Left colon (tissue), 2 donors: ENCODE data around the gene SOD3. TPM values are rescaled to one million over a fixed set of nuclear protein-coding genes. Genes with fewer than 3 reads are reported as not detected.

Source experiments
- ATAC-seq: fragments of 200-7000 bp; cut with Tn5 transposase; one replicate; pipeline ENCODE4 v1.9.1; 2020; ENCODE audit warnings: mild to moderate bottlenecking, moderate library complexity
- DNase-seq, 2 donors: peaks; one replicate each; pipeline ENCODE4 v3.0.0-alpha.2; 2020
- intact Hi-C, 2 donors: fragments of 100-400 bp; cut with DNase I in 1 of 2; cut with micrococcal nuclease in 1 of 2; formaldehyde crosslinking; loops; one replicate each; pipeline versions ENCODE4 v1.11.2 to v1.14.0; 2022; cut with DNase I, micrococcal nuclease
- total RNA-seq, 2 donors: library from RNA; stranded (reverse); fragmentation: NEBNext Ultra II Directional; extraction: Animal tissue kit (Norgen Biotek cat#: 25700); gene quantifications; one replicate each; pipeline ENCODE4 v1.2.1, GENCODE V29; 2021
- donor health status: DM: no; HTN: no; CAD: no.
- donor health status: DM: yes; HTN: yes; CAD: no.

Gene SOD3
- total RNA-seq, 2 donors from 2014 or later = 28.2 to 40.9 TPM

DNA sequence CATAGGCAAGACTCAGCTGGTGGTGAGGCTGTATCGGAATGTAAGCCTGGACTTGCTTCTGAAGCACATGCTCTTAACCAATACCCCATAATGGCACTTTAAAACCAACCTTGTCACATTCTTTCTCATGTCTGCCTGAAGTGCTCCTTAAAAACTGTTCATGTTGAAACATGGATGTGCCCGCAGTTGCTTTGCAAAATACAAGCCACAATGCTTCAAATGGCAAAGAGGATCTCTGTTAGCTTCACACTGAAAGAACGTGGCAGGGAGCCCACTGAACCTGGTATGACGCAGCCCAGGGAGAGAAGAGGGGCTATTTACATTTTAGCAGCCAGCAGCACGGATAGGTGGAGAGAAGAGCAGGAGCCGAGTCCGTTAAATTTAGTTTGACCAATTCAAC, 29.3 kb downstream of the SOD3 start:
- intact Hi-C loops = no loop called here
- ATAC-seq (no peak), DNase-seq (no peak)

DNA sequence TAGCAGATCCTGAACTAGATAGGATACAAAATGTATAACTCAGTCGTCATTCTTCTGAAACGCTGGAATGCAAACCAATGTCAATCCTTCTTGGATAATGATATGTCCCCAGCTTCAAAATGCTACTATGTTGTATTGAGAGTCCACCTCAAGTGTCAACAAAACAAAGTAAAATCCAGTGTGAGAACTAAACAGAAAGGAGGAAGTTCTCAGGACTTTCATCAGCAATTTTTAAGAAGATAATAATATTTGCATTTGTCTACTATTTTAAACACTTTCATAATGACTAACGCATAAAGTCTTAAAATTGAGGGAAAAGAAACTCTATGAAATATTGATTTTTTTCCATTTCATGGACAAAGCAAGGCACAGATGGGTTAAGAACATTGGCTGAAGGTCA, 36.3 kb downstream of the SOD3 start:
- intact Hi-C loops = no loop called here
- ATAC-seq = no peak

DNA sequence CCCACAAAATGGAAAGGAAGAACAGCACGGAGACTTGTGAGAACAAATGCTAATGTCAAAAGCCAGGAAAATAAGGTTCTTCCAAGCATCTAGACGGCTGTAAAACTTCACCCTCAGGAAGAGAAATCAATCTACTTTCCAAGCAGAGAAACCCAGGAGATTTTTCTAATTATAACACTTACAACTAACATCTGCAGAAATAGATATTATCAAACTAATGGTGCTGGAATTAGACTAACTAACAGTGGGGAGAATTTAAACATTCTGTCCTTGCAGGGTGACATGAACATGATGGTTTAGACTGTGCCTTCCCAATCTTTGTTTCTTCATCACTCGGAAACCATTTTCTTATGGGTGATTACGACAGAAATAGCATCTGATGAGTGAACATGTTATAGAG, 40.3 kb downstream of the SOD3 start:
- intact Hi-C loops = no loop called here

More for the DNA sequence above, 36.3 kb downstream of the SOD3 start:
- no peak for DNase-seq

DNA sequence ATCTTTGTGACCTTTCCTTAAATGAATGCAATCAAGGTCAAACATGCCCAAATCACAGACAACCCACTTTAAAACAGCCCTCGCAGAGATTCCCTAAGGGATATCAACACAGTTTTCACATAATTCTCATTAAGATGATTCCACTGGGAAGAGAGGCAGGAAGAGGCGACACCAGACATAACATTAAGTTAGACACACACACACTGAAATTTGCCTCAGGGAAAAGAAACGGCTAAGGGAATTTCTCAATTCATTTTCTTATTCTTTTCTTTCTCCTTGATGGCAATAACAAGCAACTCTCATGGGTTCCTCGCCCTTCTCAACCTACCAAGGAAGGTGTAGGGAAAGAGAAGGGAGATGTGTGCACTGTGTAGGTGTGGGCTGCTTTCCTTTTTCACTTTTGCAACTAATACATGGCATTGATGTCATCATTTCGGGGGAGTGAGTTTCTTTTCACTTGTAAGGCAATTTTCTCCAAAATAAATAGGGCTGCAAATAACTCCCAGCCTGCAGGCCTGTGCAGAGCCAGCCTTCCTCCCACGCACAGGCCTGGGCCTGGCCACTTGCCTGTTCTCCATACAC, 41.4 kb downstream of the SOD3 start:
- ATAC-seq (no peak), DNase-seq (no peak)
- intact Hi-C loops = no loop called here

More for the DNA sequence above, 40.3 kb downstream of the SOD3 start:
- no peak for ATAC-seq
- no peak for DNase-seq

DNA sequence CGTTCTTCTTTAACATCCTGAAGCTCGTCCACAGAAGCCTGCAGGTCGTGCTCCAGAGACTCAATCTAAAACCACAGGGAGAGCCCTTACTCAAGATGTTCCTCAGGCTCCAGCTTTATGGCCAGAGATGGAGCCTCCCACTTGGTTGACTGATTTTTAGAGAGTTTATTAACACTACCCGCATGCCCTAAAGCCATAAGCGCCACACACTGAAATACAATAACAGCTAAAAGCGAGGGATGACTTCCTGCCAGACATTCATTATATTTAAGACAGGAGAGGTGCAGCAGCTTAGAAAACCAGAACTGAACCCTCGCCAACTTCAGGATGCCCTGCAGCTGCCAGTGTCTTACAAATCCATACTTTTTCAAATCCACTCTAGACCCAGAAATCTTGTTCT, 42.0 kb downstream of the SOD3 start:
- DNase-seq (no peak), ATAC-seq (no peak)
- intact Hi-C loops = no loop called here

DNA sequence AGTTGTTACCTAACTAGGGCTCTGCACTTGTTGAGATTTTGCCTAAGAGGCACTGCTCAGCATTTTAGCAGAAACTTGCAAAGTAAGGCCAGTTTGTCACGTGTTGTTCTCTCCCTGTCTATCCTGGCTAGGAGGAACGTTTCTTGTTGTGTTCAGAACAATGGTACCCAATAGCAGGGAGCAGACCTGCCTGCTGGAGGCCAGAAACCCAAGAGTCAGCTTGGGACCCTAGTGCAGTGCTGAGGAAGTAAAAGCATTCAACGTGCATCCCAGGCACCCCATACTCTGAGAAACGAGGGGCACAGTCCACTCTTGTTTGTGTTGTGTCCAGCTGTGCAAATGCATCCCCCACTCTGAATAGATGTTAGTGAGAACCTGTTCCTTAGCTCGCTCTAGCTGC, 42.4 kb downstream of the SOD3 start:
- DNase-seq = no peak
- intact Hi-C loops = no loop called here
- no peak for ATAC-seq

DNA sequence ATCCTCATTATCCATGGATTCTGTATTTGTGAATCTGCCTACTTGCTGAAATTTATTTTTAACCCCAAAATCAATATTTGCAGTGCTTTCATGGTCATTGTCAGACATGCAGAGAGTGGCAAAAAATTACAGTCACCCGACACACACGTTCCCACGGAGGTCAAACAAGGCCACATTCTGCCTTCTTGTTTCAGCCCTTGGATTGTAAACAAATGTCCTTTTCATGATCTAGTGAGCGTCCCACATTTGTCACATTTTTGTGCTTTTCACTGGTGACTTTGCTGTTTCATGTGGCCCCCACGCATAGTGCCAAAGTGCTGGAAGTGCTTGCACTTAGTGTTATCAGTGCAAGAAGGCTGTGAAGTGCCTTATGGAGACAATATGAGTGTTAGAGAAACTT, 45.0 kb downstream of the SOD3 start:
- DNase-seq (no peak), ATAC-seq (no peak)
- intact Hi-C loops = no loop called here

DNA sequence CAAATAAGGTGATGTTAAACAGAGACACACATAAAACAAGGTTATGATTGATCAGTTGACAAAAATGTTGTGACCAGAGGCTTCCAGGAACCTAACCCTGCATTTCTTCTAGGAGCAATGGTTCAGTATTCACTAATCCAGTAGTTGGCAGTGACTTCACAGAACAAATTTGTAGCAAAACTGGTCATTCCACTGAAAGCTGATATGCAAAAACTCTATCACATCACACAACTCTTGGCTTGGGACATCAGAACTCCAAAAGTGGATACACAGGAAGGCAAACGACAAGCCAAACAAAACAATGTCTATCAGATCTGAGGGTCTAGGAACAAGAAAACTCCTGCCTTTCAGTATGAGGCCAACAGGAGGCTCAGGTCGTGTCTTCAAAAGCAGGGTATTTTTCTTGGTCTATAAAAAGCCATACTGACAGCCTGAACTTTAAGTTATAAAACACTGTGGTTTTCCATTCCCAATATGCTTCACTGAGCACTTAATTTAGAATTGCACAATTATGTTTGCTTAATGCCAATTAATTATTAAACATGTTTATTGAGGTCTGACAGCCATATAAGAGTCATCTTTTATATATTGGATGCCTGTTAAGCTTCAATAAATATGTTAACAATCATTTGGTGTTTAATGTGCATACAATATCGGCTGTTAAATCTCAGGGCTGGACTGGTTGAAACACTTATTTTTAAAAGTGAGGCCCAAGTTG, 45.6 kb downstream of the SOD3 start:
- DNase-seq (no peak), ATAC-seq (no peak)
- intact Hi-C loops = no loop called here

DNA sequence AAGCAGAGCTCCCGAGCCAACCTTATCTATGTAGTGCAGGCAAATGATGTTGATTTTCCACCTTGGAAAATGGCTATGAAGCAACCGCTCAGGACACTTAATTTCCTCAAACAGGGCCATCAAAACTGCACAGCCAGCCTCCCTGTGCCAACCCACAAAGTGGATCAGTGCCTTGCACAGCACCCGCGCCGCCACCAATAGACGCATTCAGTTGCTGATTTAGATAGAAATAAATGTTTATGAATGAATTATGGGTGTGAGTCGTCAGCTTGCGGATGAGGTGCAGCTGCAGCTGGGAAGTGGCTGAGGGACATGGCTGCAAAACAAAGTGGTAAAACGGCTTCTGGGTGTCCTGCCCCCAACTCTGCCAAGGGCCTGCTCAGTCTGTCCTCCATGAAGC, 47.0 kb downstream of the SOD3 start:
- ATAC-seq (peak; percentile 87), DNase-seq (peak in 1 of 2 donors; percentile 42)
- intact Hi-C loops = no loop called here

DNA sequence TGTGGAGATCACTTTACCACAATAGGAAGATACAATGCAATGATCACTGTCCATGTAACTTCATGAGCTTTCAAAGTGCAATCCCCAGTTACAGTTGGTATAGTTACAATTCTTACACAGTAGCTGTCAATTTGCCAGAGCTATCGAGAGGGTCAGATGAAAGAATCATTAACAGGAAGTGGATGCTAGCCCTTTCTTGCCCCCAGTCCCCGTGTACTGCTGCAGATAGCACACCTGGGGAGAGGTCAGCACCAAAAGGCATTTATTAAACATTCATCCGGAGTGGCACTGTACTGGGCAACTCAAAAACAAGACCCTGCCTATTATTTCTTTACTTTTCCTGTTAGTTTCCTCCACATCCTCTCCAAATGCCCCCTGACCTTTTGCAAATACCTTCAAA, 47.7 kb downstream of the SOD3 start:
- DNase-seq (no peak), ATAC-seq (no peak)
- intact Hi-C loops = no loop called here

DNA sequence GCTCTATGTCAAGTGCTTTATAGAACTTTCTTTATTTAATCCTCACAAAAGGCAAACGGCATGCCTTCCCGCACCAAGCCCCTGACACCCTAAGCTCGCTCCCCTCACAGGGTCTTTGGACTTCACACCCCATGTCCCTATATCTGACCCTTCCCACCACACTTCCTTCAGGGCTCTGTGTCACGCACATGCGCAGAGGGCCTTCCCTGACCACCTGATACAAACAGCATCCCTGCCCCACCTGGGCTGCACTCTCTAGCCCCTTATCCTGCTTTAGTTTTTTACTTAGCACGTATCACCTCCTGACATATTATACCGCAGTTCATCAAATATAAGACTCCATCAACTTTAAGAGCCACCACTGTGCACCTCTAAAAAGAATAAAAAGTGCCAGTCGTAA, 49.8 kb downstream of the SOD3 start:
- no peak for ATAC-seq
- intact Hi-C loops = no loop called here
- no peak for DNase-seq

DNA sequence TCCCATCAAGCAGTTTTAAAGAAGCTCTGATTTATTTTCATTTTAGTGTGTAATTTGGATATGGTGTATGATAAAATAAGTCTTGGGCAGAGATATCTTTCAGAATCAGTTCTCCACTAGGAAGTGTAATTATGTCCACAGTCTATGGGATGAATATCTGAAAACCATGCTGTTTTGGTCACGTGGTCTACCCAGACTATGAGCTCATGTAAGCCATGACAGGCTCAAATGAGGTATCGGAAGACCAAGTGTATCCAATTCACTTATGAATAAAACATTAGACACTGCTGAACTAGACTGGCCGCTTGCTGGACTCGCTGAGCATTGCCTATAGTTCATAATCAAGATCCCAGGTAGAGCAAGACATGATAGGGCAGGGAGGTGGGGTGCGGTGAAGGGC, 50.5 kb downstream of the SOD3 start:
- DNase-seq = no peak
- ATAC-seq = no peak
- intact Hi-C loops = no loop called here

DNA sequence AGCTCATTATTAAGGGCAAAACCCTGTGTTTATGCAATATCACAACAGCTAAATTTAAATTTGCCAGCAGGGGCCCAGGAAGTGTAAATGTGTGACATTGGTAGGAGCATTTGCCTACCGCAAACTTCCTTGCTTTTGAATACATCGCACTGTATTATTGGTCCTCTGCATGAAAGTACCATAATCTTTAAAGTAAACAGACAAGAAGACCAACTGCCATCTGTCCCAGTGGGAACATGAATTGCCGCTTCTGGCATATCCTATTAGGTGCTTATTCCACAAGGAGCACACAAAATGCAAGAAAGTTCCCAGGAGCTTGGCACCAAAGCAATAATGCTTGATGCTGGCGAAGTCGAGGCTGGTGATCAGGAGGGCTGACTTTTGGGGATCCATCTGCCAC, 51.3 kb downstream of the SOD3 start:
- ATAC-seq (peak; percentile 59), DNase-seq (no peak)
- intact Hi-C loops = no loop called here

DNA sequence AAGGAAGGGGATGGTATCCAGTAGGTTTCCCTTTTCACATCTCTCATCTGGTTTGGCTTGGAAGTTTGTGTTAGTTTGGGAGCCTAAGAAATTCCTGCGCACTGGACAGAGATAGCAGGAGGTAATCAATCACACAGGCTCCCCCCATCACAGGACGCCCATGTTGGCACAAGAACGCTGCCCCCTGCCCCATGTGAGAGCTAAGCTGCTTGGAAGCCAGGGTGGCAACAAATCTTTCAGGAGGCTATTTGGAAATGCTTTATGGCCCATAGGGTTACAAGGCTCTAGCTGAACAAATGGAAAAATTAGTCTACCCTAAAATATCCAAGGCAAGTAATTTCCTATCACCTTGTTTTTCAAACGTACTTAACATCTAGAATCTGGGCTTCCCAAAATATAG, 54.0 kb downstream of the SOD3 start:
- ATAC-seq (no peak), DNase-seq (no peak)
- intact Hi-C loops = no loop called here

DNA sequence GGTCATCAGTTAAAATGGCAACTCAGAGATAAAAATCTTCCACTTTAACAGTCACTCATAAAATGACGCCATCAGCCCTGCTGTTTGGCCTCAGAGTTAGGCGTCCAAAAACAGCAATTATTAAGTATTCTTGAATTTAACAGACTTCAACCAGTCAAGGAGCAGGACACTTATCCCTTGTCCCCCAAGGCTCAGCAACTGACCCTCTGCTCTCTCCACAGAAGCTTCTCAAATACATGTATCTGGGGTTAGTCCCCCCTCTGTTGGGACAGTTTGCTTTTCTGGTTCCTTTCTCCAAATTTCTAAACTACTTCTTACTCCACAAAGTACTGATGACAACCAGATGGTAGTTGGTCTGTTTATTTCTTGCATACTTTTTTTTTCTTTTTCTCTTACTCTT, 54.4 kb downstream of the SOD3 start:
- ATAC-seq (no peak), DNase-seq (no peak)
- intact Hi-C loops = no loop called here

Other genes with a start within 250 kb of the SOD3 start
- gene DHX15, start 211.0 kb upstream of the SOD3 start, total RNA-seq = 100 to 1,000 TPM; 114 to 124 TPM
- 10 to 100 TPM; 14.2 to 15.4 TPM for gene CCDC149, start 117.5 kb downstream of the SOD3 start, total RNA-seq
- under 1 TPM; 0.12 to 0.53 TPM for gene LGI2, start 235.4 kb downstream of the SOD3 start, total RNA-seq